Left renal cortex interstitium (tissue), 4 donors: ENCODE data around the gene SCN2A. TPM values are rescaled to one million over a fixed set of nuclear protein-coding genes. Genes with fewer than 3 reads are reported as not detected.

Experiments used
- DNase-seq, 4 donors: peaks; one replicate each; pipeline ENCODE4 v3.0.0-alpha.2; 2013; ENCODE audit warnings: low read depth in 4 of 4, low spot score in 2 of 4, missing footprints in 1 of 4
- polyA plus RNA-seq, 4 donors: library from polyadenylated mRNA; unstranded; fragments of 120-200 nt; gene quantifications; one replicate each; pipeline ENCODE4 v1.2.1, GENCODE V29; 2013; ENCODE audit not compliant: insufficient read length in 4 of 4

Gene SCN2A
- polyA plus RNA-seq, 4 donors, result 1.6 to 4.7 (median 2.9) TPM

- no peak for DNase-seq
Measured at GRCh38 chr2:165407466-165407865, 168.3 kb downstream of the SCN2A start.

DNA sequence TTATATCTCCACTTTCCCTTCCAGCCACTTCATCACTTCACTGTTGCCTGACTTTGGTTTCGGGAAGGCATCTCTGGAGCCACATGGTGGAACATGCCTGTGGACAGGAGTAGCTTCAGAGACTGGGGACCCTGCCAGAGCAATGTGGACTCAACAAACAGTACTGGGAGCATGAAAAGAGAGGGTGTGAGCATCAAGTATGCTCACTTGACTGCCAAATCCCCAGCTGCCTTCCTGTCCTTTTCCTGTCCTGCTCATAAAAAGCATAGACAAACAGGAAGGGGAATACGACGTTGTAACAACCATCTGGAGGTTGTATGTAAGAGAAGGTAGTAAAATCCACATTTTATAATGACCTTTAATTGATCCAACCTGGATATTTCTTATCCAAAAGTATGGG, 169.0 kb downstream of the SCN2A start:
- DNase-seq, result no peak

- DNase-seq, result no peak
Measured at GRCh38 chr2:165410276-165410675, 171.1 kb downstream of the SCN2A start.

- no peak for DNase-seq
Measured at GRCh38 chr2:165414187-165414586, 175.0 kb downstream of the SCN2A start.

- DNase-seq, result no peak
Measured at GRCh38 chr2:165417009-165417408, 177.8 kb downstream of the SCN2A start.

DNA sequence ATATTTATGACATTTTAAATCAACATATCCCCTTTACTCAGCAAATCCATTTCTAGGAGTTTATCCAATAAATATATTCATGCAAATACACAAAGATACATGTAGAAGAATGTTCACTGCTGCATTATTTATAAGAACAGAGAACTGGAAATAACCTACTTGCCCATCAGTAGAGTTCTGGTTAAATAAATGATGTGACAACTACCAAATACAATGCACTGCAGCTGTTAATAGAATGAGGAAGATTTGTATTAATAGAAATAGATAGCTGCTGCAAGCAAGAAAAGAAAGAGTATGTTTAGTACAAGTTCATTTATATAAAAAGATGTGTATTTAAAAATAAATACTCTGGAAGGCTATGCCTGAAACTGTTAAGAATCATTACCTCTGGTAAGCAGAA, 181.0 kb downstream of the SCN2A start:
- no peak for DNase-seq

GRCh38 chr2:165423081-165423480, 183.9 kb downstream of the SCN2A start:
- DNase-seq, result no peak

DNA sequence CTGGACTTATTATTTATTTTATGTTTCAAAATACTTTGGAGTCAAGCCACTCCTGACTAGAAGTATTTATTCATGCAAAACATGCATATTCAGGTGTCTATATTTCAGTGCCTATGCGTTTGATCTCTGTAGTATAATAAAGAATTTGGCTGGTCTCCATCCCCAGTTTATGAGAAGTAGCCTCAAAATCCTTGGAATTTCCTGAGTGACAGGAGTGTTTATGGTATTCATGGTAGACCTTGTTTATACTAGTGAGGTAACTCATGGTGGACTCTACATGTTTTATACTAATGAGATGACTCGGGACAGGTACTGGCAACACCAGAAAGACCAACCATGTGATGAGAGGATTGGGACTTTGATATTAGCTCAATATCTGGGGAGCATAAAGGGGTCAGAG, 186.3 kb downstream of the SCN2A start:
- no peak for DNase-seq

- no peak for DNase-seq
Measured at GRCh38 chr2:165427686-165428085, 188.5 kb downstream of the SCN2A start.

GRCh38 chr2:165428926-165429325, 189.7 kb downstream of the SCN2A start:
- no peak for DNase-seq

DNA sequence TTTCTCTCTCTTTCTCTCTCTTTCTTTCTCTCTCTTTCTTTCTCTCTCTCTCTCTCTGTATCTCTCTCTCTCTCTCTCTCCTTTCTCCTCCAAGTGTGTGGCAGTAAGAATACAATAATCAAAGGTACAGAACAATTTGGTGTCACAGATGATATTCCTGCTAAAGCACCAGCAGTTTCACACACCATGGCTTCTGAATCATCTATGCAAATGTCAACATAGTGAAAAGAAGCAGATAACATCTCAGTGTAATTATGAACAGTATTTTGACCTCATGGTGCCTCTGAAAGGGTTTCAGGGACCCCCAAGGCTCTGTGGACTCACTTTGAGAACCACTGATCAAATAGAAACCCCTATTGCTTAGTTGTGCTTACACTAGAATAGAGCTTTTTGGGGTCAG, 191.8 kb downstream of the SCN2A start:
- DNase-seq, result no peak

GRCh38 chr2:165432234-165432966, 193.2 kb downstream of the SCN2A start:
- DNase-seq, result no peak

GRCh38 chr2:165434865-165435496, 195.8 kb downstream of the SCN2A start:
- DNase-seq, result peak in 2 of 4 donors; percentile 45 to 65

- no peak for DNase-seq
Measured at GRCh38 chr2:165435611-165436010, 196.4 kb downstream of the SCN2A start.

DNA sequence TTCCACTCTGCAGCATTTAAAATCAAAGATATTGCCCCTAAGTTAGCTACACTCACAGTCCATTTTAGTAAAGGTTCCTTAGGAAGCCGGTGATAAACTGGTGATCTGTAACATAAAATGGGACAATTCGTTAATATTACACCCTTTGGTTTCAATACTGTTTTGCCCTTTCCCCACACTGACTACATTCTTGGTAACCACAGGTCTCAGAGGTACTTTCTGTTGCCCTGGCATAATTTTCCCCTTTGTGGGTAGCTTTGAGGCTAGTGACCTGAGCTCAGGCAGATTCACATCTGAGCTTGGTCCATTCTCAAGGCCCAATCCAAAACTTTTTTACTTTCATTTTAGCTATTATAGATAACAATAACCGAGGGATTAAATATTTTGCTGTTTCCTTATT, 197.3 kb downstream of the SCN2A start:
- no peak for DNase-seq

- no peak for DNase-seq
Measured at GRCh38 chr2:165440367-165440766, 201.2 kb downstream of the SCN2A start.

Other genes with a start within 250 kb of the SCN2A start
- under 1 TPM; 0.14 to 0.90 (median 0.45) TPM for gene SCN3A, start 35.4 kb upstream of the SCN2A start, polyA plus RNA-seq
- gene CSRNP3, start 230.3 kb downstream of the SCN2A start, polyA plus RNA-seq, result 10 to 100 TPM in 3 of 4 donors, 1 to 10 TPM in 1; 9.9 to 11.6 (median 10.4) TPM